PFSK-1 (cell line): ENCODE measurements around the gene MCOLN3.

Experiments used
- POLR2AphosphoS5 ChIP-seq: IDR thresholded peaks from 2 replicates; pipeline ENCODE4 v1.6.1; 2012; ENCODE audit warnings: low read depth, mild to moderate bottlenecking, control low read depth, low read length, moderate library complexity
- TF ChIP-seq, protein P1 (sequence below), 2 experiments: IDR thresholded peaks; 2 replicates each; pipeline versions ENCODE4 v1.6.1 to v1.8.0; 2011 to 2012; ENCODE audit warnings: low read depth in 2 of 2, low read length in 2 of 2, control low read depth in 1 of 2, inconsistent platforms in 1 of 2, mild to moderate bottlenecking in 1 of 2, moderate library complexity in 1 of 2; ENCODE audit not compliant: insufficient read depth in 1 of 2

GRCh38 chr1:85030536-85030935, 17.8 kb downstream of the MCOLN3 start:
- TF ChIP-seq POLR2AphosphoS5, result no peak
- TF ChIP-seq, protein P1, sequence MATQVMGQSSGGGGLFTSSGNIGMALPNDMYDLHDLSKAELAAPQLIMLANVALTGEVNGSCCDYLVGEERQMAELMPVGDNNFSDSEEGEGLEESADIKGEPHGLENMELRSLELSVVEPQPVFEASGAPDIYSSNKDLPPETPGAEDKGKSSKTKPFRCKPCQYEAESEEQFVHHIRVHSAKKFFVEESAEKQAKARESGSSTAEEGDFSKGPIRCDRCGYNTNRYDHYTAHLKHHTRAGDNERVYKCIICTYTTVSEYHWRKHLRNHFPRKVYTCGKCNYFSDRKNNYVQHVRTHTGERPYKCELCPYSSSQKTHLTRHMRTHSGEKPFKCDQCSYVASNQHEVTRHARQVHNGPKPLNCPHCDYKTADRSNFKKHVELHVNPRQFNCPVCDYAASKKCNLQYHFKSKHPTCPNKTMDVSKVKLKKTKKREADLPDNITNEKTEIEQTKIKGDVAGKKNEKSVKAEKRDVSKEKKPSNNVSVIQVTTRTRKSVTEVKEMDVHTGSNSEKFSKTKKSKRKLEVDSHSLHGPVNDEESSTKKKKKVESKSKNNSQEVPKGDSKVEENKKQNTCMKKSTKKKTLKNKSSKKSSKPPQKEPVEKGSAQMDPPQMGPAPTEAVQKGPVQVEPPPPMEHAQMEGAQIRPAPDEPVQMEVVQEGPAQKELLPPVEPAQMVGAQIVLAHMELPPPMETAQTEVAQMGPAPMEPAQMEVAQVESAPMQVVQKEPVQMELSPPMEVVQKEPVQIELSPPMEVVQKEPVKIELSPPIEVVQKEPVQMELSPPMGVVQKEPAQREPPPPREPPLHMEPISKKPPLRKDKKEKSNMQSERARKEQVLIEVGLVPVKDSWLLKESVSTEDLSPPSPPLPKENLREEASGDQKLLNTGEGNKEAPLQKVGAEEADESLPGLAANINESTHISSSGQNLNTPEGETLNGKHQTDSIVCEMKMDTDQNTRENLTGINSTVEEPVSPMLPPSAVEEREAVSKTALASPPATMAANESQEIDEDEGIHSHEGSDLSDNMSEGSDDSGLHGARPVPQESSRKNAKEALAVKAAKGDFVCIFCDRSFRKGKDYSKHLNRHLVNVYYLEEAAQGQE (IDR thresholded peaks at IDR 0.05; ENCODE audit: insufficient read depth in 1 of 2, low read depth in 2 of 2, low read length in 2 of 2), result no peak
